WTC11 (cell line): ENCODE data around the gene OCSTAMP. TPM values are rescaled to one million over a fixed set of nuclear protein-coding genes. Genes with fewer than 3 reads are reported as not detected.

Source experiments
- ATAC-seq: fragments of 200-7000 bp; cut with Tn5 transposase; 2 replicates; pipeline ENCODE4 v1.10.0; 2021; ENCODE audit warnings: mild to moderate bottlenecking, moderate library complexity
- CTCF ChIA-PET: fragments of 300-600 bp; sonication (Branson Sonifier 250); formaldehyde crosslinking; loops from one replicate; lab custom pipeline; 2021; ENCODE audit warnings: antibody characterized with exemption; lab: Charles Lee
- POLR2A ChIA-PET: fragments of 350-600 bp; sonication (Branson Sonifier 250); formaldehyde crosslinking; loops from one replicate; lab custom pipeline; 2021; ENCODE audit warnings: antibody characterized with exemption; lab: Charles Lee
- DNase-seq: peaks from one replicate; pipeline ENCODE4 v3.0.0; 2021; ENCODE audit warnings: low spot score
- H3K27ac Mint-ChIP-seq: 2 replicates; pipeline ENCODE4 v1.8.0; 2021; ENCODE audit warnings: mixed read lengths
- H3K27me3 Mint-ChIP-seq: 2 replicates; pipeline ENCODE4 v1.8.0; 2021; ENCODE audit warnings: low read depth, mild to moderate bottlenecking, moderate library complexity, mixed read lengths
- H3K36me3 Mint-ChIP-seq: 2 replicates; pipeline ENCODE4 v1.8.0; 2021; ENCODE audit warnings: mixed read lengths
- H3K4me1 Mint-ChIP-seq: 2 replicates; pipeline ENCODE4 v1.8.0; 2022; ENCODE audit warnings: mixed read lengths
- H3K4me3 Mint-ChIP-seq: 2 replicates; pipeline ENCODE4 v1.8.0; 2021; ENCODE audit warnings: mild to moderate bottlenecking, moderate library complexity, mixed read lengths
- H3K9me3 Mint-ChIP-seq: 2 replicates; pipeline ENCODE4 v1.8.0; 2021; ENCODE audit warnings: mixed read lengths
- ARID4B ChIP-seq: sonication (generic); formaldehyde crosslinking; IDR thresholded peaks from 2 replicates; pipeline ENCODE4 v1.8.0; 2023; ENCODE audit warnings: missing genetic modification reagents, mild to moderate bottlenecking, borderline replicate concordance
- ATF1 ChIP-seq: sonication (generic); formaldehyde crosslinking; IDR thresholded peaks from 2 replicates; pipeline ENCODE4 v1.8.1; 2023; ENCODE audit warnings: mild to moderate bottlenecking, moderate library complexity, missing genetic modification reagents
- FOXJ3 ChIP-seq: sonication (generic); formaldehyde crosslinking; IDR thresholded peaks from 2 replicates; pipeline ENCODE4 v1.9.0; 2021; ENCODE audit warnings: missing genetic modification reagents, mild to moderate bottlenecking, borderline replicate concordance
- FOXP1 ChIP-seq: sonication (generic); formaldehyde crosslinking; IDR thresholded peaks from 2 replicates; pipeline ENCODE4 v1.8.0; 2022; ENCODE audit warnings: missing genetic modification reagents, mild to moderate bottlenecking, moderate library complexity, borderline replicate concordance
- IRF2 ChIP-seq: sonication (generic); formaldehyde crosslinking; IDR thresholded peaks from 2 replicates; pipeline ENCODE4 v1.8.0; 2022; ENCODE audit warnings: low read depth, missing genetic modification reagents, borderline replicate concordance
- JUN ChIP-seq: sonication (generic); formaldehyde crosslinking; IDR thresholded peaks from 2 replicates; pipeline ENCODE4 v1.8.0; 2023; ENCODE audit warnings: mild to moderate bottlenecking, missing genetic modification reagents
- MYBL2 ChIP-seq: sonication (generic); formaldehyde crosslinking; IDR thresholded peaks from 2 replicates; pipeline ENCODE4 v1.8.1; 2023; ENCODE audit warnings: mild to moderate bottlenecking, moderate library complexity, missing genetic modification reagents
- NFATC4 ChIP-seq: fragments of 250-450 bp; sonication (Bioruptor Pico); IDR thresholded peaks from 2 replicates; pipeline ENCODE4 v1.9.0; 2021; ENCODE audit warnings: mild to moderate bottlenecking
- NR2C2 ChIP-seq: sonication (generic); formaldehyde crosslinking; IDR thresholded peaks from 2 replicates; pipeline ENCODE4 v1.8.0; 2022; ENCODE audit warnings: mild to moderate bottlenecking, missing genetic modification reagents
- TEAD1 ChIP-seq: sonication (generic); formaldehyde crosslinking; IDR thresholded peaks from 2 replicates; pipeline ENCODE4 v1.8.0; 2022; ENCODE audit warnings: mild to moderate bottlenecking, missing genetic modification reagents
- USF1 ChIP-seq: sonication (generic); formaldehyde crosslinking; IDR thresholded peaks from 2 replicates; pipeline ENCODE4 v1.8.0; 2022; ENCODE audit warnings: mild to moderate bottlenecking, missing genetic modification reagents
- USF2 ChIP-seq: sonication (generic); formaldehyde crosslinking; IDR thresholded peaks from 2 replicates; pipeline ENCODE4 v1.8.1; 2023; ENCODE audit warnings: mild to moderate bottlenecking, missing genetic modification reagents, moderate library complexity
- ZMAT4 ChIP-seq: fragments of 250-450 bp; sonication (Bioruptor Pico); IDR thresholded peaks from 2 replicates; pipeline ENCODE4 v1.9.0; 2021; ENCODE audit warnings: mild to moderate bottlenecking
- ZNF138 ChIP-seq: sonication (generic); formaldehyde crosslinking; conservative IDR thresholded peaks from 2 replicates; pipeline ENCODE4 v1.8.1; 2022; ENCODE audit warnings: mild to moderate bottlenecking, moderate library complexity, missing genetic modification reagents
- ZNF219 ChIP-seq: sonication (generic); formaldehyde crosslinking; IDR thresholded peaks from 2 replicates; pipeline ENCODE4 v1.8.0; 2023; ENCODE audit warnings: missing genetic modification reagents, mild to moderate bottlenecking, borderline replicate concordance
- ZNF232 ChIP-seq: sonication (generic); formaldehyde crosslinking; IDR thresholded peaks from 2 replicates; pipeline ENCODE4 v1.8.0; 2022; ENCODE audit warnings: mild to moderate bottlenecking, missing genetic modification reagents
- ZNF532 ChIP-seq: fragments of 250-450 bp; sonication (Bioruptor Pico); IDR thresholded peaks from 2 replicates; pipeline ENCODE4 v1.9.0; 2021; ENCODE audit warnings: mild to moderate bottlenecking, borderline replicate concordance
- total RNA-seq: library from RNA; stranded (reverse); gene quantifications from 3 replicates; pipeline ENCODE4 v1.2.3, GENCODE V29; 2021
- TF ChIP-seq, protein P1 (sequence below): sonication (generic); formaldehyde crosslinking; IDR thresholded peaks from 2 replicates; pipeline ENCODE4 v1.8.1; 2023; ENCODE audit warnings: mild to moderate bottlenecking, missing genetic modification reagents
- TF ChIP-seq, protein P2 (sequence below): fragments of 250-450 bp; sonication (Bioruptor Pico); IDR thresholded peaks from 2 replicates; pipeline ENCODE4 v1.9.0; 2021; ENCODE audit warnings: moderate library complexity, mild to moderate bottlenecking, inconsistent platforms, borderline replicate concordance

The OCSTAMP gene
- total RNA-seq, 1 experiment from 2014 or later: not detected

- TF ChIP-seq ARID4B (CRISPR knock-in tag) (no peak), JUN (CRISPR knock-in tag) (no peak), ZMAT4 (CRISPR knock-in tag) (no peak), NR2C2 (no peak), ATF1 (CRISPR knock-in tag) (no peak), NFATC4 (CRISPR knock-in tag) (no peak), ZNF138 (CRISPR knock-in tag) (no peak), IRF2 (CRISPR knock-in tag) (no peak)
- TF ChIP-seq, protein P1, sequence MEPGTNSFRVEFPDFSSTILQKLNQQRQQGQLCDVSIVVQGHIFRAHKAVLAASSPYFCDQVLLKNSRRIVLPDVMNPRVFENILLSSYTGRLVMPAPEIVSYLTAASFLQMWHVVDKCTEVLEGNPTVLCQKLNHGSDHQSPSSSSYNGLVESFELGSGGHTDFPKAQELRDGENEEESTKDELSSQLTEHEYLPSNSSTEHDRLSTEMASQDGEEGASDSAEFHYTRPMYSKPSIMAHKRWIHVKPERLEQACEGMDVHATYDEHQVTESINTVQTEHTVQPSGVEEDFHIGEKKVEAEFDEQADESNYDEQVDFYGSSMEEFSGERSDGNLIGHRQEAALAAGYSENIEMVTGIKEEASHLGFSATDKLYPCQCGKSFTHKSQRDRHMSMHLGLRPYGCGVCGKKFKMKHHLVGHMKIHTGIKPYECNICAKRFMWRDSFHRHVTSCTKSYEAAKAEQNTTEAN: no peak
- TF ChIP-seq, protein P2, sequence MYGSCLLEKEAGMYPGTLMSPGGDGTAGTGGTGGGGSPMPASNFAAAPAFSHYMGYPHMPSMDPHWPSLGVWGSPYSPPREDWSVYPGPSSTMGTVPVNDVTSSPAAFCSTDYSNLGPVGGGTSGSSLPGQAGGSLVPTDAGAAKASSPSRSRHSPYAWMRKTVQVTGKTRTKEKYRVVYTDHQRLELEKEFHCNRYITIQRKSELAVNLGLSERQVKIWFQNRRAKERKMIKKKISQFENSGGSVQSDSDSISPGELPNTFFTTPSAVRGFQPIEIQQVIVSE (CRISPR knock-in tag): no peak
- TF ChIP-seq, all 79 proteins: peak for 0
Measured at GRCh38 chr20:46592580-46593362, 42.3 kb upstream of the OCSTAMP start (continued).

- POLR2A ChIA-PET: no interaction called here
- ATAC-seq (no peak), DNase-seq (no peak)
- CTCF ChIA-PET: interaction anchor here (1.5 kb wide), 1 partner anchor 28 kb away, joined by 4 read pairs; no protein-coding TSS in a partner anchor
- H3K4me1 Mint-ChIP-seq: peaks cover 14% of the 10 kb centered on the region
- no peak overlapping the region for H3K4me3 Mint-ChIP-seq
- no peak overlapping the region for H3K27ac Mint-ChIP-seq
- H3K9me3 Mint-ChIP-seq: peaks cover 13% of the 10 kb centered on the region
- H3K36me3 Mint-ChIP-seq: peaks cover 13% of the 10 kb centered on the region
- H3K27me3 Mint-ChIP-seq: no peaks in the 10 kb centered on the region
- TF ChIP-seq, protein P2 (CRISPR knock-in tag): no peak
- TF ChIP-seq ZNF232 (CRISPR knock-in tag) (no peak), FOXP1 (CRISPR knock-in tag) (no peak), ZNF532 (CRISPR knock-in tag) (no peak), TEAD1 (CRISPR knock-in tag) (no peak), ATF1 (CRISPR knock-in tag) (no peak), FOXJ3 (CRISPR knock-in tag) (no peak), ZNF219 (CRISPR knock-in tag) (no peak), USF1 (CRISPR knock-in tag) (no peak), USF2 (no peak), MYBL2 (CRISPR knock-in tag) (no peak)
Measured at GRCh38 chr20:46590443-46590842, 40.0 kb upstream of the OCSTAMP start.
